HG03039 (cell line): Measurements from ENCODE around the gene TNS3.

ENCODE experiments used
- ATAC-seq: cut with Tn5 transposase; IDR thresholded peaks from one replicate; pipeline ENCODE4 v1.9.1; 2021; ENCODE audit warnings: mild to moderate bottlenecking, moderate library complexity; ENCODE audit not compliant: unreplicated experiment

Gene TNS3

DNA sequence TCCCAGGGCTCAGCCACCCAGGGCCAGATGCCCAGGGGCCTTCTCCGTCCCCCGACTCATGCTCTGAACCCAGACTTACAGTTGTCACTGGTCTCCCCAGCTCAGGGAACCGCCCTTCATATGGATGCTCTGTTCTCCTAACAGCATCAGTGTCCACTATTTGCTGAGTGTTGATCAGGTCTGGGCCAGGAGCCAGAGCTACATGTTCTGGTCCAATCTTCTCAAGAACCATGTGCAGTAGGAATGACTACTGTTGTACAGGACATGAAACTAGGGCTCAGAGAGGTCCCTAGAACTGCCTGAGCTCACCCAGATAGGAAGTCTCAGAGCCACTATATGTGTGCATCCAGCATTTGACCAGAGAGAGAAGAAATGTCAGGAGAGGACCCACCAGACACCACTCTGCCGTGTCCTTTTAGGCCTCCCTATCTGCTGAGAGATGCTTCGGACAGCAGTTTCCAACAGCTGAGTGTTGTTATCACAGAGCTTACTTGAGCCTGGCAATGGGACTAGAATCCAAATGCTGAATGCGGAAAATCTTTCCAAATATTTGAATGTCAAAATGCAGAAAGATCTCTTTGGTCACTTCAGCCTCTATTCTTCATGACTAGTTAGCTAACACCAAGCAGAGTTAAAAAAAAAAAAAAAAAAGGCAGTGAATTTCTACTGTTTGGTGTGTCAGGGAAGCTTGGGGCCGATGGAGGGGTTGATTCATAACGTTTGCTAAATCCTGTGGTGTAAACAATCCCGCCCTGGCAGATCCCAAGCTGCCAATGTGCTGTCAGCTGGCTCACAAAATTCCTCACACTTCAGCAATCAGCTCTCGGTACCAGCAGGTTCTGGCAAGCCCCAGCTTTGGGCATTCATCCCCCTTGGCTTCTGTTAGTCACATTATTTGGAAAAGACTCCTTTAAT, 246.1 kb downstream of the TNS3 start:
- ATAC-seq = no peak

DNA sequence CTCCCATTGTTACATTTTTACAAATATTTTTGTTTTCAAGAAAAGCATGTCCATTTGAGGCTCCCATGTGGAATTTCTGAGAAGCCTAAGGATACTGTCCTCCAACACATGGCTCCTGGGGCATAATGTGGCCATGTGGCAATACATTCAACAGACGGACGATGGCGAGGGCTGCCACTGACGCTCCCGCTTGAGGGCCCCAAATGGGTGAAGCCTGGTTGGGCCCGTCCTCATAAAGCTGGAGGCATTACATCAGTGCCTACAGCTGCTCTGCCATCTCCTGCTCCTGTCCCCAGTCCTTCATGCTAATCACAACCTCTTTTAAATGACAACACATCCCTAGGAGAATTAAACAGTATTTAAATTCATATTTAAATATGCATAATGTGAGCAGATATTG, 246.8 kb downstream of the TNS3 start:
- ATAC-seq = no peak

DNA sequence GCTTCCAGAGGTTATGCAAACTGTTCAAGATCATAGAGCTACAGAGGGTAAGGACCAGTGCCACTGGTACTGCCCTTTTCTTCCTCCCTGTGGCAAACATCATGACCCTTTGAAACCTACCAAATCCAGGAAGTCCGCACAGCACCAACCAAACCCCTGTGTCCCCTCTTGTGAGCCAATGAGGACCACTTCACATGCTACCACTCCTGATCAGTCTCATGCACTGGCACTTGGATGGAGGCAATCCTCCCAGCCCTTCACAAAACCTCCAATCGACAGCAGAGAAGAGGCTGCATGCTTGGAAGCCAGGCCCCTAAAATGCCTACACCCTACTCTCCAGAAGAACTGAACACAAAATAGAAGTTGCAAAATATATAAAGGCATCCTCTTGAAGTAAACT, 248.0 kb downstream of the TNS3 start:
- no peak for ATAC-seq

DNA sequence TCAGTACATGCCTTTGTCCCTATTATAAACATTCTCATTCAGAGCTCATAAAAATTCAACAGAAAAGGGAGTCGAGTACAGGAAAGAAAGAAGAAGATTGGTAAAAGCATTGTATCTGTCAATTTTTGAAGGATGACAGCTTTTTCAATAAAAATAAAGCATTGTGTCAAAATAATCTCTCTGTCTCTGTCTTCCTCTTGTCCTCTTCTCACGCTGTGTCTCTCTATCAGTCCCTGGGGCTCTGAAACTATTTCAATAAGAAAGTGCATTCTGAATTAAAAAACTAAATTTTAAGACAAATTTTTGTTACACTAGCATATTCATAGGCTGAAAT, 248.4 kb downstream of the TNS3 start:
- ATAC-seq = no peak

DNA sequence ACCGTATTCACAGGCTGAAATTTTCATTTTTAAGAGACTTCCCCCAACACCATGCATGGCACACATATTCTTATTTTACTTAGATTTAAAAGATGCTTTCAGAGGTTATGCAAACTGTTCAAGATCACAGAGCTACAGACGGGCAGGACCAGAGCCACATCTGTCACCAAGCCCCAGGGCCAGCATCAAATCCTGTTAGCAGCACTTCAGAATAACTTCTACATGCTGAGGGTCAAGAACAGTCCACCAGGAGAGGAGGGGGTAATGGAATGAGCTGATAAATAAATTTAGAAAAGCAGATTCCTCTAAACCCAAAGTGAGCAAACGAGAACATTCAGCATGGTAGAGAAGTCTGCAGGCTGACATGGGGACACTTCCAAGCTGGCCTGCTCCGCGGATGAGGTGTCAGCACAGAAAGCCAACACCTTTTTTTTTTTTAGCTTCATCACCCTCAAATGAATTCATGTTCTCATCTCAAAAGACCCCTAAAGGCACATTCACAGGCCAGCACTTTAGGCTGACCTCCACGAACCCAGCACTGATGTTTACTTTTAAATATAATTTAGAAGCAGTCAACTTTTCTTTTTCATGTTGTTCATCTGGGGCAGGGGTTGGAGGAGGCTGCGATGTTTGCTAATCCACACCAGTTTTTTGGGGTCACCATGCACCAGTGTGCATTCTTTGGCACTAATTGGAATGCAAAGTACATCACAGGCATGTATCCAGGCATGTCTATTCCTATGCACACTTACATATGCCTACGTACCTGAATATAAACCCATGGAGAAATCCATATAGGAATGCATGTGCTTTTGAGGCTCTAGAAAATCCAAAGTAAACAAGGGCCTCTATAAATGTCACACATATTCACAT, 249.0 kb downstream of the TNS3 start:
- no peak for ATAC-seq

DNA sequence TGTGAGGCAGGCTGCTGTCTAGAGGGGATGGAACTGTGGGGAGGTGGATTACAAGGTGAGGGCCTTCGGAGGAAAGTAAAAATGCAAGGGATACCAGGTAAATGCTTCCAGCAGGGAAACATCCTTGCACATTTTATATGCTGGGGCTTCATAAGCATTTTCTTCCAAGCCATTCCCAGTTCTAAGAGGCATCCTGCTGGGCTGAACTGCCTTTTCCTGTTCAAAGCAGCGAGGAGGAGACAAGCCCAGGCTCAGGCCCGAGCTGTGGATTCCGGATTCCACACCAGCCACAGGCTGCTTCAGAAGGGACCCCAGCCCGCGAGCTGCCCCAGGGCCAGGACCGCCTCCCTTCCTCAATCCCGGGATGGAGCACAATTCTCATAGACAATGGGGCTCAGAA, 249.7 kb downstream of the TNS3 start:
- no peak for ATAC-seq

DNA sequence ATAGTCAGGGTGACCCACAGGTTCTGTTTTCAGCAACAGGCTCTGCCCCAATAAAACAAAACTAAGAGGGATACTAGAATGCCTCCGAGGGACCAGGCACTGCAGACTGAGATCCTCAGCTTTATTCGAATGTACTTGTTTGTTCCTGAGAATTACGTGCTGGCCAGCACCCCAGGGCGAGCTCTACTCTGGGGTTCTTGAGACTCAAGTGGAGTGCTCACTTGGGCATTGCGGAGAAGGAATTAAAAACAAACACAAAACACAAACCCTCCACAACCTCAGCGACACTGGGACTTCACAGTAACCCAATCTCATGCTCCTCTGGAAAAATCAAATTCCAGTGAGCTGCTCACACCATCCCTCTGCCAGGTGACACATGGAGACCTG, 250.7 kb downstream of the TNS3 start:
- no peak for ATAC-seq

DNA sequence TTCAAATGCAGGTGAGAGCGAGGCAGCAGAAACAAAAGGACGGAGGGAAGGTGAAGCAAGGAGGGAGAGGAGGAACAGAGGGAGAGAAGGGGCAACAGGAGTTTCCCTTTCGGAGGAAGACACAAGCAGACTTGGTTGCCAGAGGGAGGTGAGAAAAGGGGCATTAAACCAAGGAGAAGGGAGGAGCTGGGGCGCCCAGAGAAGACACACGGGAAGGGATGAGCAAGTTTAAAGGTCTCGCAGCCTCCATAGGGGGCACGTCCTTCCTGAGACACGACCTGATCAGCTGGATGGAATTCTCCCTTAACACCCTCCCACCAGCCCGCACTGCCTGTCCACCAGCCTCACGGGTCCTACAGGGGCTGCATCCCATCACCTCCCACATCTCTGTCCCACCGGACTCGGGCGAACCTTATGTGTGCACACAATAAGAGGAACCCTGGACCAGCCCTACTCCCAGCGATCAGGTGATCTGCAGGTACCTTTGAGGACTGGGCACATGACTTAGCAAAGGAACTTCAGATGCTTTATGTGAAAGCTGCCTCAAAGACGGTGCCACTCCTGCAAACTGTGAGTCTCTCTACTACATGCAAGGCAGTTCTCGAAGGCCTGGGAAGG, 251.2 kb downstream of the TNS3 start:
- ATAC-seq = no peak

DNA sequence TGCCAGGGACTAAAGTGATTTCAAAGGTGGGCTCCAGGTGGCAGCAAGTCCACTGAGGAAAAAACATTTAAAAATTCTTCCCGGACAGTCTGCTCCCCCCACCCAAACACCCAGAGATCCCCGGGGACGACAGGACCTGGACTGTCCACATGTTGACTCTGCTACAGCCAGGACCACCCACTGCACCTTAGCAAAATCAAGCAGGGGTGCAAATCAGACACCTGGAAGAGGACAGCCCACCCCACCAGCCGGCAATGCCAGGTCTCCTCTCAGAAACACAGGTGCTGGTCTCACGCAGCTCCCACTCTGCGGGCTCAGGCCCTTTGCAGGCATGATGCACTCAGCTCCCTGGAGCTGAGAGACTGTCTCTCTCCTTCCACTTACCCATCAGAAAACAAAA, 251.9 kb downstream of the TNS3 start:
- ATAC-seq = no peak

DNA sequence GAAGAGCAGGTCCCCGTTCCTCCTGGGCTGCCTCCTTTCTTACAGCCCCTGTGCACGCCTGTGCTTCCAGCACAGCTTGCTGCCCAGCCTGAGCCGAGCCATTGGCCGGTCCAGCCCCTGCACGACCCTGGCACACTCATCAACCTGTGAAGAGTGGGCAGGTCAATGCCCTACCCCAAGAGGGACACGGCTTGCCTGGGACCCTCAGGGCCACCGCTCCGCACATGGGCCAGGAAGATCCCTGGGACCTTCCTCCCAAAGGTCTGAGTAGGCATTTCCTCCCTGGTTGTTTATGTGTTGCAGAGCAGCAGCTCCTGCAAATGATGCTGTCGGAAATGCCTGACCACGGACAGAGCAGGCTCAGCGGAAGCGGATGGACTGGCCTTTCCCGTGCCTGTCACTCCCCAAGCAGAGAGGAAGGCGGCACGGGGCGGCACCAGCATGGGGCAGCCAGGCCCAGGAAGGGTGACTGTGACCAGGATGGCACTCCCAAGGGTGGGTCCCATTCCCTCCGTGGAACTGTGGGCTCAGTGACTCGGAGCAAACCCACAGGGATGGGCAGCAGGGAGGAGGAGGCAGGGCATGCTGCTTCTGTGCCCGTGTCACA, 252.5 kb downstream of the TNS3 start:
- ATAC-seq = no peak

DNA sequence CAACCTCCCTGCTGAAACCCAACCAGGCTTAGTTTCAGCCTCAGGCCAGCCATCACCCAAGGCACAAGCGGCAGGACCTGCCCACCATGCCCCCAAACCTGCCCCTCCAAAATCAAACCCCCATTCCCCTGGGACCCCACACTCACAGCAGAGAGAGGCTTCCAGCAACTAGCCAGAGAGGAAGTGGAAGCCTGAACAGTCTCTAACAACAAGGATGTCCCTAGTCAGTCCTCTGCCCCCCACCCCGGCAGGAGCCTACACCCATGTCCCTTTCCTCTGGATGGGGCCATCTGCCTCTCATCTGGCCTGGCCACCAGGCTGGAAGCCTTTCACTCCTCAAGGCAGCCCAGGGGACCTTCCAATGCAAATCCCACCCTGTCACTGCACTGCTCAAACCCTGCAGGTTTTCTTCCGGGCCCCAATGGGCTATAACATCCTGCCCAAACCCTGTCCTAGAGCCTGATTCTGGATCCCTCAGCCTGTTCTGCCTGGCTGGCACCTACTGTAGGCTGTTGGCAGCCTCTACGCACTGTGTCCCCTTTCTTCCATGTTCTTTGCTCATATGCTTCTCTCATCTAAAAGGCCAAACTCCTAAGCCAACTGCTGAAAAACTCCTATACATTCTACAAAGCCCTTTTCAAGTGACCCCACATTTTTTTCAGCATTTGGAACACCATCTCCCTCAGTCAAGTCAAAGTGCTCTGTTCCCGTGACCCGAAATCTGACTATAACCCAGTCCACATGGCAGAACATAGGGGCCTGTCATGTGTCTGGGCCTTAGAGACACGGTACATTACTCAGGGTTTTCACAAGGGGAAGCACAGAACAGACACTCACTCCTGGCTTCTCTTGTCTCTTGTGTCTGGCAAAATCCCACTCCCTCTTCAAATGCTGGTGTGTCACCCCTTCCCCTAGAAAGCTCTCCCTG, 253.3 kb downstream of the TNS3 start:
- ATAC-seq = no peak

DNA sequence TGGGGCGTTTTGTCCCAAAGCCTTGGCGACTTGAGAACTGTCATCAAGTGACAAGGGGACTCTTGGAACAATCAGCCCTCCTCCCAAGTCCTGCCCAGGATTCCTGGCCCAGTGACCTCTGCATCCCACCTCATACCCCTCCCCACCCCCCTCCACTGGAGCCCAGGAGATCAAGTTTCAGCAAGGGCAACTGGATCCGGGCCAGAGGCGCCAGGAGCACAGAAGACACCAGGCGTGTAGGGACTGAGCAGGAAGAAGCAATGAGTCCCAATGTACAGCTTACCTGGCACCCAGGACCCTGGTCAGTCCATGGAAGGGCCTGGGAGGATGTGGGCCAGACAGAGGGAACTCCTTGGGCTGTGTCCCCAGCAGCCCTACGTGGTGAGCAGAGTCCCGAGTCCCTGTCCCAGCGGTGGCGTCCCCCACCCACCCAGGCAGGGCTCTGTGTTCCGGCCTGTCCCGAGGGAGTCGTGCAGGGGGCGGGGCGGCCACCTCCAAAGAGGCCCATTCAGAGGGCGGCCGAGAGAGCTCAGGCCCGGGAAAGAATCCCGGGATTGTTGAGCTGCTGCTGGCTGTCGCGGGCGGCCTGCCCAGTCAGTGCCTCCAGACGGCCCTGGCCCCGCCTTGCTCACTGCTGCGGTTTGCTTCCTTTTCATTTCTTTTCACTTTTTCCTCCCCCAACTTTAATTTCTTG, 254.1 kb downstream of the TNS3 start:
- no peak for ATAC-seq

DNA sequence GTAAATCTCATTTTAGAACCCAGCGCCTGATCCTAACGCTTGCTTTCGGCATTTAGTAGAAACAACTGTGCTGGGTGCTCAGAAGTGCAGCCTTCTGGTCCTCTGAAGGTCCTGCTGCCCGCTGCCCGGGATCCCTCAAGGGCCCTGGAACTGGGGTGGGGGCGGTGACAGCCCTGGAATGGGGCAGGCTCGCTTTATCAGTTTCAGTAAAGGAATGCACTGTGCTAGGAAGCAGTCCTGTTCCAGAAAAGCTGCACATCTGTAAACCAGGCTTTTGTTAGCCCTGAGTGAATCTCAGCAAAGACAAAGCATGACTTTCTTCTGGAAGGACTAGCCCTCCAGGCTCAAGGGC, 254.6 kb downstream of the TNS3 start:
- no peak for ATAC-seq

DNA sequence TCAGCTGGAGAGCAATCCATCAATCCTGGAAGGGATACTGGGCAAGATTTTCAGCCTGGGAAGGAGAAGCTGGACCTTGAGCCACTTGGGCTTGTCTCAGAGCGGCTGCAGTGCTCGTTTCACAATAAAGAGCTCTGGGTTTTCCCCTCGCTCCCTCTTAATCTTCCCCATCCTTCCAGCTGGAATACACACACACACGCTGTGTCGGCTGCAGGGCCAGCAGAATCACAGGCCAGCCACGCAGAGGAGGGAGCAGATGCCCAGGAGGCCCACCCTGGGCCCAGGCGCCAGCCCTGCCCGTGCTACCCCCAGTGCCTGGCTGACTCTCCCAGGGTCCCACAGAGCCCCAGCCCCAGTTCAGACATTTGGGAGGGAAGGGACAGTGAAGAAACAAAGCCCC, 255.1 kb downstream of the TNS3 start:
- no peak for ATAC-seq

DNA sequence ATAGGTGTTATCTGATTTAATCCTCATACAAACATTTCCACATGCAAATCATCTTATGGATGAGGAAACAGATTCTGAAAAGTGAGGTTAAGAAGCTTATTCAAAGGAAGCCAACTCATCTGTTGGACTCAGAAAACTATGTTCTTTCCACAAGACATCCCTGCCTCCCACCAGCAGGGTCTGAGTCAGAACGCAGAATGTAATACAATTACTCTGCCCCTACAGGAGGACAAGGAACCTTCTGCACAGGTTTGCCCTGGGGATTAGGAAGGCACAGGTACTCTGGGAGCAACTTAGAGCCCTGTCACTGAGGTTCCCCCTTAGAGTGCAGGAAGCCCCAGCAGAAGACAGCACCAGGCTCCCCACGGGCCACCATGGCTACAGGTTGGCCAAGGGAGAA, 255.7 kb downstream of the TNS3 start:
- no peak for ATAC-seq

DNA sequence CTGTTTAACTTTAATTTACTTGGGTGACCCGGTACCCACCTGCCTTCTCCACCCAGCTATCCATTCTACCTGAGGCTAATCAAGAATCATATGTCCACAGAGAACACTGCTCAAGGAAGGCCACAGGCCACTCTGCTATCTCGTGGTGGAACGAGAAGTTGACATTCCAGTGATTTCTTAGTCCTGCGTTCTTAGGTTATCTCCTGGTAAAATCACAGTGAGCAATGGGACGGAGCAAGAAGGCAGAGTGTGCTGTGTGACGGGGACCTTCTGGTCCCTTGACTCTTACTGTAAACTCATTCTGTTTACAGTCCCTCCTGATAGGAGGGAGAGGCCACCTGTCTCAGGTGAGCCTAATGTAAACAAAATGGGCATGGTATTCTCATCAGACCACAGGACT, 256.6 kb downstream of the TNS3 start:
- ATAC-seq = no peak

DNA sequence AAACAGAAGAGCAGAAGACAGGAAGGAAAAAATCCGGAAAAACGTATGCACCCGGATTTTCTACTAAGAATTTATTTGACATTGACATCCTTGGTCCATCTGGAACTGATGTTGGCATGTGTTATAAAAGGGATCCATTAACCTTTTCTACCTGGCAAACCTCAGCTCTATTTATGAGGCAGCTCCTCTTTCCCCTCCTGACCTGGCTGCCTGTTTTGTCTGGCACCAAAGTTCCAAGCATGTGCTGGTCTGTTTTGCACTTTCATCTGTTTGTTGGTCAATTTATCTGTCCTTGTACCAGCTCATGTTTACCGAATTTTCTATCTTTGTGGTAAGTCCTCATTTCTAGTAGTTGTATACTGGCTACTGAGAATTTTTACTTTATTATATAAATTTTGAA, 258.0 kb downstream of the TNS3 start:
- no peak for ATAC-seq

DNA sequence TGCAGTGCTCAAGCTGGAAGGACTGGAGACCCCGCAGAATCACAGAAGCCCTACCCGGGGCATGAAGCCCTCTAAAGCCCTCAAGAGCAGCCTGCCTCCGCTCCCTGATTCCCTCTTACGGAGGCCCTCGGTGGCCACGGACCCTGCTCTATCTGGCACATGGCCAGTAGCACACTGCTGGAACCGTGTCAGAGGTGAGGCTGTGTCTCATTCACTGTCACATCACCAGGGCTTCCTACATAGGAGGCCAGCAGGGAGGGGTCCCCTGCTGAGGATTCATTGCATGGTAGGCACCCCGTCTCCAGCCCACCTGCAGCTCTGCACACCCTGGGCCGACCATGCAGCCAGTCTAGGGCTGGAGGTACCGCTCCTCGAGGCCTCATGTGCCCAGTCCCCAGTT, 259.2 kb downstream of the TNS3 start:
- ATAC-seq = no peak

DNA sequence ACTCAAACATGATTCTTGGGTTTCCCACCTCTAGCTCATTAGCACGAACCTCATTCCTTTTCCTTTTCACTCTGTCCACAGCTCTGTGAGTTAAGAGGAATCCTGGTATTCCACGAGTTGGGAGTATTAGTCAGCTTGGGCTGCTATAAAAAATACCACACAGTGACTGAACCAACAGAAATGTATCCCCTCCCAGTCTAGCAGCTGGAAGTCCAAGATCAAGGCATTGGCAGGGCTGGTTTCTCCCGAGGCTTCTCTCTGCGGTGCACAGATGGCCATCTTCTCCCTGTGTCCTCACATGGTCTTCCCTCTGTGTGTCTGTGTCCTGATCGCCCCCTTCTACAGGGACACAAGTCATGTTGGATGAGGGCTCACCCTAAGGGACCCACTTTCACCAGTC, 261.6 kb downstream of the TNS3 start:
- no peak for ATAC-seq
